GM19043 (cell line): ENCODE data around the gene DHX15.
"Not testable (repeated sequence)": the region's sequence is repeated elsewhere in the genome, so short reads cannot be mapped to it uniquely, and the experiment has no call there.

Experiments used
- ATAC-seq: cut with Tn5 transposase; IDR thresholded peaks from one replicate; pipeline ENCODE4 v1.9.1; 2021; ENCODE audit warnings: low read depth; ENCODE audit not compliant: unreplicated experiment

Gene DHX15

GRCh38 chr4:24550441-24551175 lies 33.7 kb downstream of the DHX15 start:
- ATAC-seq = no peak

DNA sequence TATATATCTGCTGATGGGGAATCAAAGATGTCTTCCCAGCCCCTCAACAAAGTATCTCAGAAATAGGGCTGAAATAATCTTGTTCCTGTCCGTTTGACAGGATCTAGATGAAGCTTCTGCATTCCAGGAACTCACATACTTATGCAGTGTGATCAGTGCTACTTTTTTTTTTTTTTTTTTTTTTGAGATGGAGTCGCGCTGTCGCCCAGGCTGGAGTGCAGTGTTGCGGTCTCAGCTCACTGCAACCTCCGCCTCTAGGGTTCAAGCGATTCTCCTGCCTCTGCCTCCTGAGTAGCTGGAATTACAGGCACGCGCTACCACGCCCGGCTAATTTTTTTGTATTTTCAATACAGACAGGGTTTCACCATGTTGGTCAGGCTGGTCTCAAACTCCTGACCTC lies 36.4 kb downstream of the DHX15 start:
- ATAC-seq = no peak

- ATAC-seq = no peak
Measured at GRCh38 chr4:24544208-24544988, 40.0 kb downstream of the DHX15 start.

- ATAC-seq = no peak
Measured at GRCh38 chr4:24537025-24537424, 47.3 kb downstream of the DHX15 start.

DNA sequence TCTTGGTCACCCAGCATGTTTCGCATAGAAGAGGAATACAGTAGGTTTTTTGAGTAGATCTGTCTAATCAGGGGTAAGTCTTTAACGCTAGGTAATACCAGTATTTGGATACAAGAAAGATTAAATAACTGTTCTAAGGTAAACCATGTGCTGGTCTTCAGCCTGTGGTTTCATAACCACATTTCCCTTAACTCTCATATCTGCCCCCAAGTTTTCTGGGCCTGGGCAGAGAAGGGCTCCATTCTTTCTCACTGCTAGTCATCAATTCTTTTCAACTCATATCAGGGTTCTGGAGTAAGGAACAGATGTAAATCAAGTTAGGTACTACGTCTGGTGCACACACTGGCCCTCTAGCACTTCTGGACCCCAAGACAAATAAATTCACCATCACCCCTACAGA lies 49.0 kb downstream of the DHX15 start:
- ATAC-seq = no peak

DNA sequence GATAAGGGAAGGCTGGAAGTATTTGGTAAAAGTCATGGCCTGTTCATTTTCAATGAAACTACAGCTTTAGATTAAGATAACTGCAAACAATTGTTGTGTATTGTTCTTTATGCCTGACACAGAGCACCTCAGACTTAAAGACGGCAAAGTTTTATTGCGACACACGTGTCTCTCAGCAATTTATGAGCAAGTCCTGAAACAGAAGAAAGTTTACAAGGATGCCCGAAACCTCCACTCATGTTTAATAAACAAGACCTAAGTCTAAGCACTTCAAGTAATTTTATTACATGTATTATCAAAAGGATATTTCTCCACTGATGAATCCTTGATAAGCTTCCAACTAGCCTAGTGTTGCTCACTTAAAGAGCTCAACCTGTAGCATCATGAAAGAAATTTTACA lies 51.0 kb downstream of the DHX15 start:
- ATAC-seq = no peak

GRCh38 chr4:24529555-24529954 lies 54.8 kb downstream of the DHX15 start:
- ATAC-seq = no peak

- ATAC-seq = no peak
Measured at GRCh38 chr4:24527371-24527770, 57.0 kb downstream of the DHX15 start.

DNA sequence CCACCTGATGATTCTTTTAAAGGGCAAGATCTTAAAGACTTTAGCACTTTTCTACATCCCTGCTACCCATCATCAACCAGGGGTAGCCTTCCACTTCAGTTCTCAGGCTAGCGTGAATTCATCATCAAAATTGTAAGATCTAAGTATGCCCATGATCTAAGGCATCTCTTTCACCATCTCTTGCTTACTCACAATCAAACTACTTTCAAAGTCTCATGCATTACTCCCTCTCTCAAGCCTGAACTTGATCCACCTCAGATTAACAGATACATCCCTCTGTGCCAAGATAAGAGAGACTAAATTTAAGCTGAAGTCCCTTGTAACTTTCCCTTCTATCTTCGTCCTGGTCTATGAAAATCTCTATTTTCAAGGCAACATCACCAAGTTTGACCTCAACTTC lies 62.8 kb downstream of the DHX15 start:
- ATAC-seq = no peak

DNA sequence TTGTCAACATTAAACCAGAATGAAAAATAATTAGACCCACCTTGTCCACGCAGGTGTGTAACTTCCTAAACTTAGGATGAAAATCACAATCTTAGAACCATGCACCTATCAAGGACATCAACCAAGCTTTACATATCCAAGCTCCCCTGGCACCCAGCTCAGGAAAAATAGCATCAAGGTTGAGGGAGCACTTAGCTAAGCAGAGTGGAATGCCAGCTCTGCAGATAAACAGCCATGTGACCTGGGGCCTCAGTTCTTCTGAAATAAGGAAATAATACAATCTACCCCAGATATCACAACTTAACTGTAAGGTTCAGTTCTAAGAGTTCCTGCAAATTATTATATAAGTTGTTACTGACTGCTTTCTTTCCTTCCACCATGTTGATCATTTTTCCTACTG lies 64.7 kb downstream of the DHX15 start:
- no peak for ATAC-seq

GRCh38 chr4:24517676-24518075 lies 66.7 kb downstream of the DHX15 start:
- ATAC-seq = no peak

DNA sequence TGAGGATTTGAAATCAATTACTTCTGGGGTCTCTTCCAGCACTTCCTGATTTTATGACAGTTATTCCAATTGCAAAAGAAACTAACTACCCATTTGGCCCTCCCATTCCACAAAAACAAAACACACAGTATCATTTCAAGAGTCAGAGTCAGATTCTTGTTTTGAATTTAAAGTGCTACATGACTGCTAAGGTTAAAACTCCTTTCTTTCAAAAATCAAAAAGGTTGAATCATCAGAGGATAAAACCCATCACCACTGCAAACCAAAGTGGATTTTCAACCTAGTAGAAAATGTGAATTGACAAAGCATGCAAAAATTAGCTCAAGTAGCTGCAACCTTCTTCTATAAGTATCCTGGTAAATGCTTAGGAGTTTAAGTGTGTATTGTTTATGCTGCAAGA lies 67.4 kb downstream of the DHX15 start:
- no peak for ATAC-seq

GRCh38 chr4:24515698-24516097 lies 68.7 kb downstream of the DHX15 start:
- no peak for ATAC-seq

- ATAC-seq = no peak
Measured at GRCh38 chr4:24514808-24515207, 69.5 kb downstream of the DHX15 start.

DNA sequence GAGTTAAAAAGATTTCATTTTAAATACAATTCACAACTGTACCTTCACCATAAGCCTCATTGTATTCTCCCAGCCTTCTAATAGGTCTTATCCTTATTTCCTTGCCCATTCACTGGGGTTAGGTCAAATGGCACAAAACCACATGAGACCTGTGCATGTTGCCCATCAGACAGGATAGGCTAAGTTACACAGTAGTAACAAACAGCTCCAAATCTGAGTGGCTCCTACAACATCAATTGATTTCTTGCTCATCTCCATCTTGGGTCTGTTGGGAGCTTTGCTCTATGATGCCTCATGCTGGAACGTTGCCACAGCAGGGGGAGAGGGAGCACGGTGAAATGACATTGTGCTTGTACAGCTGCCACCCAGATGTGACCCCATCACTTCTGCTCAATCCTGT lies 70.6 kb downstream of the DHX15 start:
- no peak for ATAC-seq

DNA sequence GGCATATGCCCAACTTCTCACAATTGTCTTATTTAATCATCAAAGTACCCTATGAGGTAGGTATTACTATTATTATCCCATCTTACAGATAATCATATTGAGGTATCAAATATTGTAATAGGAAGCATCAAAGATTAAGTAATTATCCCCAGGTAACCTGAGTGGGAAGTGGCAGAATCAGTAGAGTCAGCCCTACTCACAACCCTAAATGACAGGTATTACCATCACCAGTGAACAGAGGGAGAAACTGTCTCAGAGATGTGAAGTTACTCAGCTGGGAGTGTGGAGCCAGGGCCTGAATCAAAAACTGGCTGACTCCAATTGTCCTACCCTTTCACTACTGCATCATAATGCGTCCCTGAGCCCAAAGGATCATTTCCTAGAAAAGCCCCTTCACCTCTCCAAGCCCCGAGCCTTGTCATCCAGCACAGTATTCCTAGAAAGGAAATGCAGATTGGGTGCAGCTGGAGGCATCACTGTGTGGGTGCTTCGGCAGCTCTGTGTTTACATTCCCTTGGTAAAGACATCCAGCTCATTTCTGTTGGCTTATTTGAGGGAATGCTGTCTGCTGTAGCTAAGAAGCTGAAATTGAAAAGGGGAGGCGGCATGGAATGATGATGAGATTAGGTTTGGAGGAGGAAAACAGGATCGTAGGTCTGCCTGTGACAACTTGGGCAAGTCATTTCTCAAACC lies 72.8 kb downstream of the DHX15 start:
- no peak for ATAC-seq

GRCh38 chr4:24510091-24510490 lies 74.3 kb downstream of the DHX15 start:
- ATAC-seq = no peak

DNA sequence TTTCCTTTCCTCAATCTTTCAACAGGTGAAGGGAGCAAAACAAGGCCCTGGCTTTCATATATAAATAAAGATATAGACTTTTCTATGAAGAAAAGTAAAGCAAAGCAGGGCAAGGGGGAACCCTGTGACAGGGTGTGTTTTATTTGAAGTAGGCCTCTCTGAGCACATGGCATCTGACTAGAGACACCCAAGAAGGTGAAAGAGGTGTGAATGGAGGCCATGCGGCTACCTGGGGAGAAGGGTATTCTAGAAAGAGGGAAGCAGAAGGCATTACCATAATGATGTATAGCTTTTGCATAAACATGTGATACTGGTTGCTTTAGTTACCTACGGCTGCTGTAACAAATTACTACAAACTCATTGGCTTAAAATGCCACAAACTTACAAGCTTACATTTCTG lies 75.8 kb downstream of the DHX15 start:
- ATAC-seq = no peak

GRCh38 chr4:24507439-24507838 lies 76.9 kb downstream of the DHX15 start:
- ATAC-seq = no peak

GRCh38 chr4:24503090-24503489 lies 81.3 kb downstream of the DHX15 start:
- ATAC-seq = not testable (repeated sequence)

DNA sequence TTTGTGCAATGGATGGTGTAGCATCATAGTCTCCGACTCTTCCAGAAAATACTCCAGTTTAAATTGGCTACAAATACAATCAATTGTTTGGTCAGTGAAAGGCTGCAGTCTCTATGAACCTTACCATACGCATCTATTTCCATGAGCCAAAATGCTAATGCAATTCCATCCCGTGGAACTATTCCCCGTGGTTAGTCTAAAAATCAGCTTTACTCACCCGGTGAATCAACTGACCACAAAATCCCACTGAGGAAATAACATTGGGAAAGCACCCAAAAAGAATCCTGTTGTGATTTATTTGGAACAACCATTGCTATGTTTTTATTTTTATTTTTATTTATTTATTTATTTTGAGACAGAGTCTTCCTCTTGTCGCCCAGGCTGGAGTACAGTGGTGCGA lies 87.1 kb downstream of the DHX15 start:
- no peak for ATAC-seq

DNA sequence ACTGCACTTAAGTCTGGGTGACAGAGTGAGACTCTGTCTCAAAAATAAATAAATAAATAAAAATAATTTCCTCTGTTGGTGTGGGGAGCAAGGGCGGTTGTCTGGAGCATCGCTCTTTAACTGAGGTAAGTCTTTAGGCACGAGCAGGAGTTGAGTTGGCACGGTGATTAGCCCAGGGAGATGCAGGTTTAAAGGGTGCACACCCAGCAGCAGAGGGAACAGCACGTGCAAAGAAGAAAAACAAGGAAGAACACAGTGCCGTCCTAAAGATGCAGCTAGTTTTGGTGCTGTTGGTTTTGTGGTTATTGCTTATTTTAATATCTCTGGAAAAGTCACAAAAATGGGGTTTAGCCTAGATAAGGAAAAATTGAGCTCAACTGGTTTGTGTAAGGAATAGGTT lies 87.8 kb downstream of the DHX15 start:
- ATAC-seq = no peak
